ENCODE results near the gene TMEM63A. TPM values are rescaled to one million over a fixed set of nuclear protein-coding genes. Genes with fewer than 3 reads are reported as not detected.
A peak's percentile ranks its signal among the peaks of the same experiment; 100 is the strongest.

The TMEM63A gene
- total and polyA plus RNA-seq, 2 of the 13 experiments (the other 11 are each of a cell fraction or from before 2014, with no cell fraction given) = 23.9 to 53.3 TPM

DNA sequence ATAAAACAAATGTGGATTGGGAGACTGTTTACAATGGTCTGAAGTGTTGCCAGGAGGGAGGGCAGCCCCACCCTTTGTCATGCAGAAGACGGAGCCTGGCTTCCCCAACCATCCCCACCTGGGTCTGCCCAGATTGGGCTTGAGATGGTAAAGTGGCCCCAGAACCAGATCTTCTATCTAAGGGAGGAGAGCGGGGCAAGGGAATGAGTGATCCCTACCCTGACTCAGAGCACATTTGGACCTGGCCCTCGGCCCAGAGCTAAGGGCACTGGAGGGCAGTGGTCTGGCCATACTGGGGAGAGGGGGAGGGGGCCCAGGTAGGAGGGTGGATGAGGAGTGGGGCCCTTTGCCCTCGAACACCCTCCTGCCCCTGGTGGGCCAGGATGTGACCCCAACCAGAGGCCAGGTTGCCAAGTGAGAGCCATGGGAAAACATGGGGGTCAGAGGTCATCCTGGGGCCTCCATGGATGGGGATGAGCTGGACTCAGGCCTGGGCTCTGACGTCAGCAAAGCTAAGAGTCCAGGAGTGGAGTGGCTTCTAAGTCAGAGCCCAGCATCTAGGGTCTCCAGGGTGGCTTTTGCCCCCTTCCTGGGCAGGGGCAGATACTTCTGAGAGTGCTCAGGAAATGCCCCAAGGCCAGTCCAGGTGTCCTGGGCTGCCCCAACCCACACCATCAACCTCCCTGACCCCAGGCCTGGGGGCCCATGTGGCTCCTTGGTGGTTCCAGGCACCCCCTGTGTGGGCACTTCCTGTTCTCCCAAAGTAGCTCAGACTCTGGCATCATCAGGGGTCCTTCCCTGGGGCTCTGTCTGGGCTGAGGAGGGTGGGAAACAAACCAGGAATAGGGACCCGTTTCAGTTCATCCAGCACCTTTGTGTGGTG is 8.4 kb upstream of the TMEM63A start (continued):
- TF ChIP-seq, protein P1, sequence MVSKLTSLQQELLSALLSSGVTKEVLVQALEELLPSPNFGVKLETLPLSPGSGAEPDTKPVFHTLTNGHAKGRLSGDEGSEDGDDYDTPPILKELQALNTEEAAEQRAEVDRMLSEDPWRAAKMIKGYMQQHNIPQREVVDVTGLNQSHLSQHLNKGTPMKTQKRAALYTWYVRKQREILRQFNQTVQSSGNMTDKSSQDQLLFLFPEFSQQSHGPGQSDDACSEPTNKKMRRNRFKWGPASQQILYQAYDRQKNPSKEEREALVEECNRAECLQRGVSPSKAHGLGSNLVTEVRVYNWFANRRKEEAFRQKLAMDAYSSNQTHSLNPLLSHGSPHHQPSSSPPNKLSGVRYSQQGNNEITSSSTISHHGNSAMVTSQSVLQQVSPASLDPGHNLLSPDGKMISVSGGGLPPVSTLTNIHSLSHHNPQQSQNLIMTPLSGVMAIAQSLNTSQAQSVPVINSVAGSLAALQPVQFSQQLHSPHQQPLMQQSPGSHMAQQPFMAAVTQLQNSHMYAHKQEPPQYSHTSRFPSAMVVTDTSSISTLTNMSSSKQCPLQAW (CRISPR knock-in tag; IDR thresholded peaks at IDR 0.05) = no peak
- TF ChIP-seq, protein P2, sequence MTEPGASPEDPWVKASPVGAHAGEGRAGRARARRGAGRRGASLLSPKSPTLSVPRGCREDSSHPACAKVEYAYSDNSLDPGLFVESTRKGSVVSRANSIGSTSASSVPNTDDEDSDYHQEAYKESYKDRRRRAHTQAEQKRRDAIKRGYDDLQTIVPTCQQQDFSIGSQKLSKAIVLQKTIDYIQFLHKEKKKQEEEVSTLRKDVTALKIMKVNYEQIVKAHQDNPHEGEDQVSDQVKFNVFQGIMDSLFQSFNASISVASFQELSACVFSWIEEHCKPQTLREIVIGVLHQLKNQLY (CRISPR knock-in tag; IDR thresholded peaks at IDR 0.05) = no peak
- no peak for TF ChIP-seq NFKBIZ (CRISPR knock-in tag; IDR thresholded peaks at IDR 0.05)
- no peak for TF ChIP-seq NBN (conservative IDR thresholded peaks at IDR 0.05)
- no peak for TF ChIP-seq DPF2 (CRISPR knock-in tag; IDR thresholded peaks at IDR 0.05; ENCODE audit: borderline replicate concordance, low read depth)
- TF ChIP-seq, protein P3, sequence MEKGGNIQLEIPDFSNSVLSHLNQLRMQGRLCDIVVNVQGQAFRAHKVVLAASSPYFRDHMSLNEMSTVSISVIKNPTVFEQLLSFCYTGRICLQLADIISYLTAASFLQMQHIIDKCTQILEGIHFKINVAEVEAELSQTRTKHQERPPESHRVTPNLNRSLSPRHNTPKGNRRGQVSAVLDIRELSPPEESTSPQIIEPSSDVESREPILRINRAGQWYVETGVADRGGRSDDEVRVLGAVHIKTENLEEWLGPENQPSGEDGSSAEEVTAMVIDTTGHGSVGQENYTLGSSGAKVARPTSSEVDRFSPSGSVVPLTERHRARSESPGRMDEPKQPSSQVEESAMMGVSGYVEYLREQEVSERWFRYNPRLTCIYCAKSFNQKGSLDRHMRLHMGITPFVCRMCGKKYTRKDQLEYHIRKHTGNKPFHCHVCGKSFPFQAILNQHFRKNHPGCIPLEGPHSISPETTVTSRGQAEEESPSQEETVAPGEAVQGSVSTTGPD (CRISPR knock-in tag; IDR thresholded peaks at IDR 0.05) = 0 out of 2 replicates have a peak, but pooled peaks have one; percentile 18
- TF ChIP-seq MIER2 (CRISPR knock-in tag; IDR thresholded peaks at IDR 0.05) = no peak
- no peak for TF ChIP-seq NAIF1 (CRISPR knock-in tag; IDR thresholded peaks at IDR 0.05; ENCODE audit: borderline replicate concordance)
- no peak for TF ChIP-seq YEATS4 (CRISPR knock-in tag; IDR thresholded peaks at IDR 0.05; ENCODE audit: borderline replicate concordance)
- TF ChIP-seq FOXA3 (CRISPR knock-in tag; IDR thresholded peaks at IDR 0.05) = peak; percentile 51
- peak; percentile 90 for TF ChIP-seq RARA (CRISPR knock-in tag; IDR thresholded peaks at IDR 0.05)
- no peak for TF ChIP-seq SP4 (CRISPR knock-in tag; IDR thresholded peaks at IDR 0.05)
- TF ChIP-seq, protein P4, sequence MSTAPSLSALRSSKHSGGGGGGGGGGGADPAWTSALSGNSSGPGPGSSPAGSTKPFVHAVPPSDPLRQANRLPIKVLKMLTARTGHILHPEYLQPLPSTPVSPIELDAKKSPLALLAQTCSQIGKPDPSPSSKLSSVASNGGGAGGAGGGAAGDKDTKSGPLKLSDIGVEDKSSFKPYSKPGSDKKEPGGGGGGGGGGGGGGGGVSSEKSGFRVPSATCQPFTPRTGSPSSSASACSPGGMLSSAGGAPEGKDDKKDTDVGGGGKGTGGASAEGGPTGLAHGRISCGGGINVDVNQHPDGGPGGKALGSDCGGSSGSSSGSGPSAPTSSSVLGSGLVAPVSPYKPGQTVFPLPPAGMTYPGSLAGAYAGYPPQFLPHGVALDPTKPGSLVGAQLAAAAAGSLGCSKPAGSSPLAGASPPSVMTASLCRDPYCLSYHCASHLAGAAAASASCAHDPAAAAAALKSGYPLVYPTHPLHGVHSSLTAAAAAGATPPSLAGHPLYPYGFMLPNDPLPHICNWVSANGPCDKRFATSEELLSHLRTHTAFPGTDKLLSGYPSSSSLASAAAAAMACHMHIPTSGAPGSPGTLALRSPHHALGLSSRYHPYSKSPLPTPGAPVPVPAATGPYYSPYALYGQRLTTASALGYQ (CRISPR knock-in tag; IDR thresholded peaks at IDR 0.05) = no peak
- no peak for TF ChIP-seq ZNF891 (CRISPR knock-in tag; IDR thresholded peaks at IDR 0.05)
- no peak for TF ChIP-seq BRCA1 (CRISPR knock-in tag; IDR thresholded peaks at IDR 0.05)
- no peak for TF ChIP-seq RFX1 (IDR thresholded peaks at IDR 0.05)
- TF ChIP-seq ZNF530 (CRISPR knock-in tag; IDR thresholded peaks at IDR 0.05; ENCODE audit: low read depth) = no peak
- TF ChIP-seq ZNF703 (CRISPR knock-in tag; IDR thresholded peaks at IDR 0.05; ENCODE audit: borderline replicate concordance) = no peak
- TF ChIP-seq, protein P5, sequence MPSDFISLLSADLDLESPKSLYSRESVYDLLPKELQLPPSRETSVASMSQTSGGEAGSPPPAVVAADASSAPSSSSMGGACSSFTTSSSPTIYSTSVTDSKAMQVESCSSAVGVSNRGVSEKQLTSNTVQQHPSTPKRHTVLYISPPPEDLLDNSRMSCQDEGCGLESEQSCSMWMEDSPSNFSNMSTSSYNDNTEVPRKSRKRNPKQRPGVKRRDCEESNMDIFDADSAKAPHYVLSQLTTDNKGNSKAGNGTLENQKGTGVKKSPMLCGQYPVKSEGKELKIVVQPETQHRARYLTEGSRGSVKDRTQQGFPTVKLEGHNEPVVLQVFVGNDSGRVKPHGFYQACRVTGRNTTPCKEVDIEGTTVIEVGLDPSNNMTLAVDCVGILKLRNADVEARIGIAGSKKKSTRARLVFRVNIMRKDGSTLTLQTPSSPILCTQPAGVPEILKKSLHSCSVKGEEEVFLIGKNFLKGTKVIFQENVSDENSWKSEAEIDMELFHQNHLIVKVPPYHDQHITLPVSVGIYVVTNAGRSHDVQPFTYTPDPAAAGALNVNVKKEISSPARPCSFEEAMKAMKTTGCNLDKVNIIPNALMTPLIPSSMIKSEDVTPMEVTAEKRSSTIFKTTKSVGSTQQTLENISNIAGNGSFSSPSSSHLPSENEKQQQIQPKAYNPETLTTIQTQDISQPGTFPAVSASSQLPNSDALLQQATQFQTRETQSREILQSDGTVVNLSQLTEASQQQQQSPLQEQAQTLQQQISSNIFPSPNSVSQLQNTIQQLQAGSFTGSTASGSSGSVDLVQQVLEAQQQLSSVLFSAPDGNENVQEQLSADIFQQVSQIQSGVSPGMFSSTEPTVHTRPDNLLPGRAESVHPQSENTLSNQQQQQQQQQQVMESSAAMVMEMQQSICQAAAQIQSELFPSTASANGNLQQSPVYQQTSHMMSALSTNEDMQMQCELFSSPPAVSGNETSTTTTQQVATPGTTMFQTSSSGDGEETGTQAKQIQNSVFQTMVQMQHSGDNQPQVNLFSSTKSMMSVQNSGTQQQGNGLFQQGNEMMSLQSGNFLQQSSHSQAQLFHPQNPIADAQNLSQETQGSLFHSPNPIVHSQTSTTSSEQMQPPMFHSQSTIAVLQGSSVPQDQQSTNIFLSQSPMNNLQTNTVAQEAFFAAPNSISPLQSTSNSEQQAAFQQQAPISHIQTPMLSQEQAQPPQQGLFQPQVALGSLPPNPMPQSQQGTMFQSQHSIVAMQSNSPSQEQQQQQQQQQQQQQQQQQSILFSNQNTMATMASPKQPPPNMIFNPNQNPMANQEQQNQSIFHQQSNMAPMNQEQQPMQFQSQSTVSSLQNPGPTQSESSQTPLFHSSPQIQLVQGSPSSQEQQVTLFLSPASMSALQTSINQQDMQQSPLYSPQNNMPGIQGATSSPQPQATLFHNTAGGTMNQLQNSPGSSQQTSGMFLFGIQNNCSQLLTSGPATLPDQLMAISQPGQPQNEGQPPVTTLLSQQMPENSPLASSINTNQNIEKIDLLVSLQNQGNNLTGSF (CRISPR knock-in tag; IDR thresholded peaks at IDR 0.05) = no peak
- no peak for TF ChIP-seq RELA (CRISPR knock-in tag; IDR thresholded peaks at IDR 0.05)

All from HepG2 (cell line).